SK-N-SH (cell line): Measurements from ENCODE around the gene NFIA.

Source experiments
- EZH2phosphoT487 ChIP-seq: fragments of 200-600 bp; sonication (generic); IDR thresholded peaks from 2 replicates; pipeline ENCODE4 v1.6.1; 2017; ENCODE audit warnings: low read depth, mixed run types, mild to moderate bottlenecking, antibody characterized with exemption, moderate library complexity, borderline replicate concordance
- TF ChIP-seq, protein P1 (sequence below): fragments of 200-600 bp; sonication (generic); IDR thresholded peaks from 2 replicates; pipeline ENCODE4 v1.6.1; 2017; ENCODE audit warnings: antibody characterized with exemption, mild to moderate bottlenecking, moderate library complexity

DNA sequence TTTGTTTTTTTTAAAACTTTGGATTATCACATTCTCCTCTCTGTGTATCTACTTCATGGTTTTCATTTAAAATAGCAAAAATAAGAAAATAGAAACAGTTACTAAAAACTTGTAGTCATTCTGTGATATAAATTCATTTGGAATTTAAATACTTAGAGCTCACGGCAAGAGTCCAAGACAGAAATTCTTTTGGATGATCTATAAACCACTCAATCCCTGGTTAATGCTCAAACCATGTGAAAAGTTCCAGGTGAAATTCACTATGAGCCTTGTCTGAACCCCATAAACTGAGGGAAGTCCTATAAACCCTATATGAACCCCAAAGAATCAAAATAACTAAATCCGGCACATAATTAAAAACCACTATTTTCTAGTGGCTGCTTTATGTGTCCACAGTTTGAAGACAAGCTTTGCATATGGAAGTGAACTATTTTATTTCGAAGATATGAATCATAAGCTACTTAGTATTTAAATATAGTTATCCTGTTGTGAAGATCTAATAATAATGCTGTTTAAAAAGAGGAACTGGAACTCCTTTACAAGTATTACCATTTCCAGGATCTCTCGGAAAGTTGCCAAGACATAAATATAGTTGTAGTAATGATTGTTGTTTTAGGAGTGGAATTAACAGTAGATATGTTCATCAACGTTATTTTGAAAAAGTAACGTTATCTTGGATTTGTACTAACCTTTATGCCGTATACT lies 163.5 kb downstream of the NFIA start:
- no peak for TF ChIP-seq EZH2phosphoT487
- TF ChIP-seq, protein P1, sequence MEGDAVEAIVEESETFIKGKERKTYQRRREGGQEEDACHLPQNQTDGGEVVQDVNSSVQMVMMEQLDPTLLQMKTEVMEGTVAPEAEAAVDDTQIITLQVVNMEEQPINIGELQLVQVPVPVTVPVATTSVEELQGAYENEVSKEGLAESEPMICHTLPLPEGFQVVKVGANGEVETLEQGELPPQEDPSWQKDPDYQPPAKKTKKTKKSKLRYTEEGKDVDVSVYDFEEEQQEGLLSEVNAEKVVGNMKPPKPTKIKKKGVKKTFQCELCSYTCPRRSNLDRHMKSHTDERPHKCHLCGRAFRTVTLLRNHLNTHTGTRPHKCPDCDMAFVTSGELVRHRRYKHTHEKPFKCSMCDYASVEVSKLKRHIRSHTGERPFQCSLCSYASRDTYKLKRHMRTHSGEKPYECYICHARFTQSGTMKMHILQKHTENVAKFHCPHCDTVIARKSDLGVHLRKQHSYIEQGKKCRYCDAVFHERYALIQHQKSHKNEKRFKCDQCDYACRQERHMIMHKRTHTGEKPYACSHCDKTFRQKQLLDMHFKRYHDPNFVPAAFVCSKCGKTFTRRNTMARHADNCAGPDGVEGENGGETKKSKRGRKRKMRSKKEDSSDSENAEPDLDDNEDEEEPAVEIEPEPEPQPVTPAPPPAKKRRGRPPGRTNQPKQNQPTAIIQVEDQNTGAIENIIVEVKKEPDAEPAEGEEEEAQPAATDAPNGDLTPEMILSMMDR, result no peak
